ENCODE results near the gene NSFL1C. TPM values are rescaled to one million over a fixed set of nuclear protein-coding genes. Genes with fewer than 3 reads are reported as not detected.

Gene NSFL1C
- total RNA-seq, 1 experiment from 2014 or later = 151 TPM

- H3K4me3 ChIP-seq (ENCODE audit: low read depth in 2 of 2, low read length in 2 of 2) = no peak overlapping the region
- no TSS peak for BruUV-seq (replicated peaks)
- no peak overlapping the region for H3K27ac ChIP-seq (ENCODE audit: low read length)
- H3K9me3 ChIP-seq (ENCODE audit: control insufficient read depth, insufficient read depth, low read depth, low read length) = no peaks in the 10 kb centered on the region
- intact Hi-C loops (cut with micrococcal nuclease; ENCODE audit: unreplicated experiment) (no loop called here), in situ Hi-C loops (cut with HindIII; ENCODE audit: low pct_unique_long_range_greater_than_20kb, low sequenced_read_pairs) (no loop called here)
- ATAC-seq (no peak), DNase-seq (ENCODE audit: low read depth, low spot score) (no peak)
- H3K27me3 ChIP-seq (ENCODE audit: control insufficient read depth, insufficient read depth, low read length) = peaks cover 35% of the 10 kb centered on the region
- ChIA-PET POLR2A (interaction anchor here (0.8 kb wide), 1 partner anchor 430 kb away, joined by 3 read pairs; no protein-coding TSS in a partner anchor), CTCF (interaction anchor here (0.8 kb wide), 1 partner anchor 14 kb away, joined by 3 read pairs; no protein-coding TSS in a partner anchor)
- H3K36me3 ChIP-seq (ENCODE audit: control insufficient read depth, insufficient read depth, low read length) = no peaks in the 10 kb centered on the region
- no peaks in the 10 kb centered on the region for H3K4me1 ChIP-seq (ENCODE audit: control insufficient read depth, insufficient read depth, low read length)
- TF ChIP-seq TCF7L2 (IDR thresholded peaks at IDR 0.05; ENCODE audit: low read depth, low read length) (no peak), POLR2AphosphoS5 (IDR thresholded peaks at IDR 0.05; ENCODE audit: low read depth, low read length) (no peak), CTCF (IDR thresholded peaks at IDR 0.05) (no peak), SIN3A (IDR thresholded peaks at IDR 0.05; ENCODE audit: borderline replicate concordance, insufficient read depth, low read depth, low read length) (no peak), REST (IDR thresholded peaks at IDR 0.05; ENCODE audit: insufficient read depth in 1 of 2, low read depth in 2 of 2, low read length in 1 of 2) (no peak)
Observed at GRCh38 chr20:1489764-1490436, 23.3 kb upstream of the NSFL1C start.

- intact Hi-C loops (cut with micrococcal nuclease; ENCODE audit: unreplicated experiment) (no loop called here), in situ Hi-C loops (cut with HindIII; ENCODE audit: low pct_unique_long_range_greater_than_20kb, low sequenced_read_pairs) (no loop called here)
- DNase-seq (ENCODE audit: low read depth, low spot score) (no peak), ATAC-seq (no peak)
- H3K4me3 ChIP-seq (ENCODE audit: low read depth in 2 of 2, low read length in 2 of 2) = no peak overlapping the region
- no TSS peak for BruUV-seq (replicated peaks)
- peaks cover 35% of the 10 kb centered on the region for H3K27me3 ChIP-seq (ENCODE audit: control insufficient read depth, insufficient read depth, low read length)
- POLR2A ChIA-PET = interaction anchor here (0.8 kb wide), 1 partner anchor 429 kb away, joined by 3 read pairs; no protein-coding TSS in a partner anchor
- no peaks in the 10 kb centered on the region for H3K9me3 ChIP-seq (ENCODE audit: control insufficient read depth, insufficient read depth, low read depth, low read length)
- no peak overlapping the region for H3K27ac ChIP-seq (ENCODE audit: low read length)
- TF ChIP-seq SIN3A (IDR thresholded peaks at IDR 0.05; ENCODE audit: borderline replicate concordance, insufficient read depth, low read depth, low read length) (no peak), TCF7L2 (IDR thresholded peaks at IDR 0.05; ENCODE audit: low read depth, low read length) (no peak), CTCF (IDR thresholded peaks at IDR 0.05) (no peak), POLR2AphosphoS5 (IDR thresholded peaks at IDR 0.05; ENCODE audit: low read depth, low read length) (no peak), REST (IDR thresholded peaks at IDR 0.05; ENCODE audit: insufficient read depth in 1 of 2, low read depth in 2 of 2, low read length in 1 of 2) (no peak)
- H3K36me3 ChIP-seq (ENCODE audit: control insufficient read depth, insufficient read depth, low read length) = no peaks in the 10 kb centered on the region
- CTCF ChIA-PET = interaction anchor here (0.8 kb wide), 1 partner anchor 14 kb away, joined by 3 read pairs; no protein-coding TSS in a partner anchor
- H3K4me1 ChIP-seq (ENCODE audit: control insufficient read depth, insufficient read depth, low read length) = no peaks in the 10 kb centered on the region
Observed at GRCh38 chr20:1489325-1489724, 22.7 kb upstream of the NSFL1C start.

Measured in Panc1 (cell line).